WTC11 (cell line): ENCODE data around the gene NBAS. TPM values are rescaled to one million over a fixed set of nuclear protein-coding genes. Genes with fewer than 3 reads are reported as not detected.

Experiments
- ATAC-seq: fragments of 200-7000 bp; cut with Tn5 transposase; 2 replicates; pipeline ENCODE4 v1.10.0; 2021; ENCODE audit warnings: mild to moderate bottlenecking, moderate library complexity
- CTCF ChIA-PET: fragments of 300-600 bp; sonication (Branson Sonifier 250); formaldehyde crosslinking; loops from one replicate; lab custom pipeline; 2021; ENCODE audit warnings: antibody characterized with exemption; lab: Charles Lee
- POLR2A ChIA-PET: fragments of 350-600 bp; sonication (Branson Sonifier 250); formaldehyde crosslinking; loops from one replicate; lab custom pipeline; 2021; ENCODE audit warnings: antibody characterized with exemption; lab: Charles Lee
- DNase-seq: peaks from one replicate; pipeline ENCODE4 v3.0.0; 2021; ENCODE audit warnings: low spot score
- H3K27ac Mint-ChIP-seq: 2 replicates; pipeline ENCODE4 v1.8.0; 2021; ENCODE audit warnings: mixed read lengths
- H3K27me3 Mint-ChIP-seq: 2 replicates; pipeline ENCODE4 v1.8.0; 2021; ENCODE audit warnings: low read depth, mild to moderate bottlenecking, moderate library complexity, mixed read lengths
- H3K36me3 Mint-ChIP-seq: 2 replicates; pipeline ENCODE4 v1.8.0; 2021; ENCODE audit warnings: mixed read lengths
- H3K4me1 Mint-ChIP-seq: 2 replicates; pipeline ENCODE4 v1.8.0; 2022; ENCODE audit warnings: mixed read lengths
- H3K4me3 Mint-ChIP-seq: 2 replicates; pipeline ENCODE4 v1.8.0; 2021; ENCODE audit warnings: mild to moderate bottlenecking, moderate library complexity, mixed read lengths
- H3K9me3 Mint-ChIP-seq: 2 replicates; pipeline ENCODE4 v1.8.0; 2021; ENCODE audit warnings: mixed read lengths
- AFF4 ChIP-seq: sonication (generic); formaldehyde crosslinking; IDR thresholded peaks from 2 replicates; pipeline ENCODE4 v1.8.1; 2023; ENCODE audit warnings: mild to moderate bottlenecking, missing genetic modification reagents, borderline replicate concordance
- ERG ChIP-seq: fragments of 250-450 bp; sonication (Bioruptor Pico); IDR thresholded peaks from 2 replicates; pipeline ENCODE4 v1.8.0; 2021; ENCODE audit warnings: mild to moderate bottlenecking
- FOXK1 ChIP-seq: sonication (generic); formaldehyde crosslinking; IDR thresholded peaks from 2 replicates; pipeline ENCODE4 v1.8.0; 2022; ENCODE audit warnings: mild to moderate bottlenecking, moderate library complexity, missing genetic modification reagents
- IRF2 ChIP-seq: sonication (generic); formaldehyde crosslinking; IDR thresholded peaks from 2 replicates; pipeline ENCODE4 v1.8.0; 2022; ENCODE audit warnings: low read depth, missing genetic modification reagents, borderline replicate concordance
- KAT7 ChIP-seq: sonication (generic); formaldehyde crosslinking; IDR thresholded peaks from 2 replicates; pipeline ENCODE4 v1.8.1; 2023; ENCODE audit warnings: missing genetic modification reagents, mild to moderate bottlenecking, borderline replicate concordance
- MXD4 ChIP-seq: fragments of 250-450 bp; sonication (Bioruptor Pico); IDR thresholded peaks from 2 replicates; pipeline ENCODE4 v1.8.0; 2021; ENCODE audit warnings: mild to moderate bottlenecking, moderate library complexity, borderline replicate concordance
- SMAD4 ChIP-seq: sonication (generic); formaldehyde crosslinking; IDR thresholded peaks from 2 replicates; pipeline ENCODE4 v1.8.0; 2022; ENCODE audit warnings: mild to moderate bottlenecking, missing genetic modification reagents
- SOX15 ChIP-seq: fragments of 250-450 bp; sonication (Bioruptor Pico); IDR thresholded peaks from 2 replicates; pipeline ENCODE4 v1.9.0; 2021; ENCODE audit warnings: mild to moderate bottlenecking
- ZBTB43 ChIP-seq: sonication (generic); formaldehyde crosslinking; IDR thresholded peaks from 2 replicates; pipeline ENCODE4 v1.8.1; 2023; ENCODE audit warnings: mild to moderate bottlenecking, missing genetic modification reagents
- ZNF671 ChIP-seq: fragments of 250-450 bp; sonication (Bioruptor Pico); IDR thresholded peaks from 2 replicates; pipeline ENCODE4 v1.8.0; 2021; ENCODE audit warnings: mild to moderate bottlenecking
- total RNA-seq: library from RNA; stranded (reverse); gene quantifications from 3 replicates; pipeline ENCODE4 v1.2.3, GENCODE V29; 2021
- TF ChIP-seq, protein P1 (sequence below): sonication (generic); formaldehyde crosslinking; IDR thresholded peaks from 2 replicates; pipeline ENCODE4 v1.8.1; 2023; ENCODE audit warnings: mild to moderate bottlenecking, missing genetic modification reagents, moderate library complexity
- TF ChIP-seq, protein P2 (sequence below): fragments of 250-450 bp; sonication (Bioruptor Pico); IDR thresholded peaks from 2 replicates; pipeline ENCODE4 v1.9.0; 2021; ENCODE audit warnings: mild to moderate bottlenecking
- TF ChIP-seq, protein P3 (sequence below): fragments of 250-450 bp; sonication (Bioruptor Pico); IDR thresholded peaks from 2 replicates; pipeline ENCODE4 v2.1.2; 2022; ENCODE audit warnings: mild to moderate bottlenecking, moderate library complexity
- TF ChIP-seq, protein P4 (sequence below): sonication (generic); formaldehyde crosslinking; IDR thresholded peaks from 2 replicates; pipeline ENCODE4 v1.8.0; 2022; ENCODE audit warnings: mild to moderate bottlenecking, missing genetic modification reagents
- TF ChIP-seq, protein P5 (sequence below): sonication (generic); formaldehyde crosslinking; IDR thresholded peaks from 2 replicates; pipeline ENCODE4 v1.8.1; 2022; ENCODE audit warnings: mild to moderate bottlenecking, moderate library complexity, missing genetic modification reagents

Gene NBAS
- total RNA-seq, 1 experiment from 2014 or later = 32.3 TPM

- peaks cover 37% of the 10 kb centered on the region for H3K36me3 Mint-ChIP-seq
- peaks cover 10% of the 10 kb centered on the region for H3K9me3 Mint-ChIP-seq
- POLR2A ChIA-PET = interaction anchor here (0.6 kb wide), 1 partner anchor 29 kb away, joined by 3 read pairs; no protein-coding TSS in a partner anchor
- CTCF ChIA-PET = interaction anchor here (0.7 kb wide), 1 partner anchor 106 kb away, joined by 3 read pairs; no protein-coding TSS in a partner anchor
- H3K4me1 Mint-ChIP-seq = no peaks in the 10 kb centered on the region
- no peak overlapping the region for H3K27ac Mint-ChIP-seq
- ATAC-seq = peak; percentile 64
- no peak overlapping the region for H3K4me3 Mint-ChIP-seq
- DNase-seq = no peak
- no peak for TF ChIP-seq ZBTB43
- TF ChIP-seq, protein P1, sequence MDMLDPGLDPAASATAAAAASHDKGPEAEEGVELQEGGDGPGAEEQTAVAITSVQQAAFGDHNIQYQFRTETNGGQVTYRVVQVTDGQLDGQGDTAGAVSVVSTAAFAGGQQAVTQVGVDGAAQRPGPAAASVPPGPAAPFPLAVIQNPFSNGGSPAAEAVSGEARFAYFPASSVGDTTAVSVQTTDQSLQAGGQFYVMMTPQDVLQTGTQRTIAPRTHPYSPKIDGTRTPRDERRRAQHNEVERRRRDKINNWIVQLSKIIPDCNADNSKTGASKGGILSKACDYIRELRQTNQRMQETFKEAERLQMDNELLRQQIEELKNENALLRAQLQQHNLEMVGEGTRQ (CRISPR knock-in tag) = no peak
- TF ChIP-seq, protein P2, sequence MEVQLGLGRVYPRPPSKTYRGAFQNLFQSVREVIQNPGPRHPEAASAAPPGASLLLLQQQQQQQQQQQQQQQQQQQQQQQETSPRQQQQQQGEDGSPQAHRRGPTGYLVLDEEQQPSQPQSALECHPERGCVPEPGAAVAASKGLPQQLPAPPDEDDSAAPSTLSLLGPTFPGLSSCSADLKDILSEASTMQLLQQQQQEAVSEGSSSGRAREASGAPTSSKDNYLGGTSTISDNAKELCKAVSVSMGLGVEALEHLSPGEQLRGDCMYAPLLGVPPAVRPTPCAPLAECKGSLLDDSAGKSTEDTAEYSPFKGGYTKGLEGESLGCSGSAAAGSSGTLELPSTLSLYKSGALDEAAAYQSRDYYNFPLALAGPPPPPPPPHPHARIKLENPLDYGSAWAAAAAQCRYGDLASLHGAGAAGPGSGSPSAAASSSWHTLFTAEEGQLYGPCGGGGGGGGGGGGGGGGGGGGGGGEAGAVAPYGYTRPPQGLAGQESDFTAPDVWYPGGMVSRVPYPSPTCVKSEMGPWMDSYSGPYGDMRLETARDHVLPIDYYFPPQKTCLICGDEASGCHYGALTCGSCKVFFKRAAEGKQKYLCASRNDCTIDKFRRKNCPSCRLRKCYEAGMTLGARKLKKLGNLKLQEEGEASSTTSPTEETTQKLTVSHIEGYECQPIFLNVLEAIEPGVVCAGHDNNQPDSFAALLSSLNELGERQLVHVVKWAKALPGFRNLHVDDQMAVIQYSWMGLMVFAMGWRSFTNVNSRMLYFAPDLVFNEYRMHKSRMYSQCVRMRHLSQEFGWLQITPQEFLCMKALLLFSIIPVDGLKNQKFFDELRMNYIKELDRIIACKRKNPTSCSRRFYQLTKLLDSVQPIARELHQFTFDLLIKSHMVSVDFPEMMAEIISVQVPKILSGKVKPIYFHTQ (CRISPR knock-in tag) = no peak
- TF ChIP-seq, protein P3, sequence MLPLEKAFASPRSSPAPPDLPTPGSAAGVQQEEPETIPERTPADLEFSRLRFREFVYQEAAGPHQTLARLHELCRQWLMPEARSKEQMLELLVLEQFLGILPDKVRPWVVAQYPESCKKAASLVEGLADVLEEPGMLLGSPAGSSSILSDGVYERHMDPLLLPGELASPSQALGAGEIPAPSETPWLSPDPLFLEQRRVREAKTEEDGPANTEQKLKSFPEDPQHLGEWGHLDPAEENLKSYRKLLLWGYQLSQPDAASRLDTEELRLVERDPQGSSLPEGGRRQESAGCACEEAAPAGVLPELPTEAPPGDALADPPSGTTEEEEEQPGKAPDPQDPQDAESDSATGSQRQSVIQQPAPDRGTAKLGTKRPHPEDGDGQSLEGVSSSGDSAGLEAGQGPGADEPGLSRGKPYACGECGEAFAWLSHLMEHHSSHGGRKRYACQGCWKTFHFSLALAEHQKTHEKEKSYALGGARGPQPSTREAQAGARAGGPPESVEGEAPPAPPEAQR = no peak
- TF ChIP-seq MXD4 (CRISPR knock-in tag) = no peak
- TF ChIP-seq FOXK1 (CRISPR knock-in tag) = no peak
- TF ChIP-seq ZNF671 (CRISPR knock-in tag) = no peak
- no peaks in the 10 kb centered on the region for H3K27me3 Mint-ChIP-seq
Observed at GRCh38 chr2:15471606-15472005, 89.5 kb downstream of the NBAS start.

DNA sequence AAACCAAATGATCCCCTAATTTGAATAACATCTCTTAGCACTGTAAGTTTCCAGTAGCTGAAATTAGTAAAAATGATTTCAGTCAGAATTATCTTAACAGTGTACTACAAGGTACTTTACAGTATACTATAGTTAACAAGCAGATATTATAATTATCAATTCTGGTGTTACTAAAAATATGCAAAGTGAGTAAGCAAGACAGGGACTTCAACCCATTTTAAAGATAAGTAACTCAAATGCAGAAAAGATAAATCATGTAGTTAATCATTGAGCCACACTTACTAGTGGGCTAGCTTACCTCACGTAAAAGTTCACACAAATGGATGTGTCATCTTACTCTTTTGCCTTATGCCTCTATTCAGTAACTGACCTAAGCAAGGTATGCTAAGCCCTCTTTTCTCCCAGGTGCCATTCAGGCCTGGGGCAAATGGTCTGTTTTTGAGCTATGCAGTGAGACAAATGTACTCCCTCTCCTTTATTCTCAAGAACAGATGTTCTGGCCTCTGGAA lies 101.0 kb downstream of the NBAS start:
- Mint-ChIP-seq H3K36me3 (no peaks in the 10 kb centered on the region), H3K4me1 (peaks cover 3% of the 10 kb centered on the region; the same call in 1 of the 2 replicates), H3K27ac (no peak overlapping the region), H3K27me3 (no peaks in the 10 kb centered on the region), H3K9me3 (no peaks in the 10 kb centered on the region), H3K4me3 (no peak overlapping the region)
- POLR2A ChIA-PET = no interaction called here
- ATAC-seq (no peak), DNase-seq (no peak)
- CTCF ChIA-PET = no interaction called here
- TF ChIP-seq, protein P4, sequence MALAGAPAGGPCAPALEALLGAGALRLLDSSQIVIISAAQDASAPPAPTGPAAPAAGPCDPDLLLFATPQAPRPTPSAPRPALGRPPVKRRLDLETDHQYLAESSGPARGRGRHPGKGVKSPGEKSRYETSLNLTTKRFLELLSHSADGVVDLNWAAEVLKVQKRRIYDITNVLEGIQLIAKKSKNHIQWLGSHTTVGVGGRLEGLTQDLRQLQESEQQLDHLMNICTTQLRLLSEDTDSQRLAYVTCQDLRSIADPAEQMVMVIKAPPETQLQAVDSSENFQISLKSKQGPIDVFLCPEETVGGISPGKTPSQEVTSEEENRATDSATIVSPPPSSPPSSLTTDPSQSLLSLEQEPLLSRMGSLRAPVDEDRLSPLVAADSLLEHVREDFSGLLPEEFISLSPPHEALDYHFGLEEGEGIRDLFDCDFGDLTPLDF = no peak
- no peak for TF ChIP-seq SOX15 (CRISPR knock-in tag)
- no peak for TF ChIP-seq SMAD4 (CRISPR knock-in tag)
- TF ChIP-seq ERG (CRISPR knock-in tag) = no peak
- no peak for TF ChIP-seq IRF2 (CRISPR knock-in tag)
- no peak for TF ChIP-seq AFF4 (CRISPR knock-in tag)
- TF ChIP-seq, protein P5, sequence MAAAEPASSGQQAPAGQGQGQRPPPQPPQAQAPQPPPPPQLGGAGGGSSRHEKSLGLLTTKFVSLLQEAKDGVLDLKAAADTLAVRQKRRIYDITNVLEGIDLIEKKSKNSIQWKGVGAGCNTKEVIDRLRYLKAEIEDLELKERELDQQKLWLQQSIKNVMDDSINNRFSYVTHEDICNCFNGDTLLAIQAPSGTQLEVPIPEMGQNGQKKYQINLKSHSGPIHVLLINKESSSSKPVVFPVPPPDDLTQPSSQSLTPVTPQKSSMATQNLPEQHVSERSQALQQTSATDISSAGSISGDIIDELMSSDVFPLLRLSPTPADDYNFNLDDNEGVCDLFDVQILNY = no peak
- TF ChIP-seq KAT7 (CRISPR knock-in tag) = no peak
